MM.1S (cell line): ENCODE results near the gene SETMAR.

ENCODE experiments used
- CTCF ChIP-seq: fragments of 300-600 bp; sonication (generic); IDR thresholded peaks from 2 replicates; pipeline ENCODE4 v1.5.1; 2016; ENCODE audit warnings: antibody characterized with exemption, low read length, mixed read lengths
- EZH2 ChIP-seq: fragments of 300-600 bp; sonication (generic); optimal IDR thresholded peaks from 2 replicates; pipeline ENCODE3; 2017; ENCODE audit warnings: low read depth, mild to moderate bottlenecking, antibody characterized with exemption, low read length, mixed read lengths
- EZH2phosphoT487 ChIP-seq: fragments of 300-600 bp; sonication (generic); IDR thresholded peaks from 2 replicates; pipeline ENCODE4 v1.6.1; 2018; ENCODE audit warnings: antibody characterized with exemption, low read length

- TF ChIP-seq CTCF (no peak), EZH2 (no peak), EZH2phosphoT487 (no peak)
Measured at GRCh38 chr3:4310971-4311370, 7.8 kb downstream of the SETMAR start.
